Osteoblast (primary cell): ENCODE measurements around the gene ELAC1. TPM values are rescaled to one million over a fixed set of nuclear protein-coding genes. Genes with fewer than 3 reads are reported as not detected.
"Not testable (repeated sequence)": the region's sequence is repeated elsewhere in the genome, so short reads cannot be mapped to it uniquely, and the experiment has no call there.

Source experiments
- DNase-seq: peaks from one replicate; pipeline ENCODE4 v3.0.0; 2011; ENCODE audit warnings: low spot score, mixed read lengths; ENCODE audit not compliant: insufficient read length; ENCODE audit errors: missing footprints
- H2AFZ ChIP-seq: 2 replicates; pipeline ENCODE4 v1.6.0; 2011; ENCODE audit warnings: mild to moderate bottlenecking, low read length
- H3K27ac ChIP-seq: 2 replicates; pipeline ENCODE4 v1.5.1; 2011; ENCODE audit warnings: mild to moderate bottlenecking, low read depth, low read length, moderate library complexity
- H3K27me3 ChIP-seq: 2 replicates; pipeline ENCODE4 v1.6.0; 2012; ENCODE audit warnings: mild to moderate bottlenecking, control low read depth, inconsistent platforms, low read length, moderate library complexity; ENCODE audit not compliant: insufficient read depth
- H3K36me3 ChIP-seq: 2 replicates; pipeline ENCODE4 v1.5.1; 2011; ENCODE audit warnings: mild to moderate bottlenecking, low read length, control low read depth, moderate library complexity; ENCODE audit not compliant: insufficient read depth
- H3K4me1 ChIP-seq: 2 replicates; pipeline ENCODE4 v1.5.1; 2011; ENCODE audit warnings: mild to moderate bottlenecking, low read length, control low read depth, moderate library complexity; ENCODE audit not compliant: insufficient read depth
- H3K4me2 ChIP-seq: 2 replicates; pipeline ENCODE4 v1.6.0; 2011; ENCODE audit warnings: mild to moderate bottlenecking, low read length; ENCODE audit not compliant: insufficient read depth
- H3K4me3 ChIP-seq: fragments of 200-600 bp; sonication (generic); 3 replicates; pipeline ENCODE4 v1.5.1; 2012; ENCODE audit warnings: mild to moderate bottlenecking, low read length, inconsistent platforms; ENCODE audit not compliant: insufficient read depth
- H3K79me2 ChIP-seq: 2 replicates; pipeline ENCODE4 v1.6.0; 2012; ENCODE audit warnings: mild to moderate bottlenecking, low read length, control low read depth, inconsistent platforms; ENCODE audit not compliant: insufficient read depth
- H3K9me3 ChIP-seq: 2 replicates; pipeline ENCODE4 v1.5.1; 2011; ENCODE audit warnings: low read depth, low read length, control low read depth
- H4K20me1 ChIP-seq: 2 replicates; pipeline ENCODE4 v1.6.0; 2012; ENCODE audit warnings: mild to moderate bottlenecking, low read length, control low read depth; ENCODE audit not compliant: insufficient read depth
- total RNA-seq: library from RNA; depleted of rRNA; stranded (reverse); fragments of >200 nt; gene quantifications from 2 replicates; pipeline ENCODE4 v1.2.3, GENCODE V29; 2012
- TF ChIP-seq, protein P1 (sequence below): IDR thresholded peaks from 2 replicates; pipeline ENCODE4 v1.5.1; 2011; ENCODE audit warnings: mild to moderate bottlenecking, low read depth, low read length, moderate library complexity; ENCODE audit errors: extremely low read depth

Gene ELAC1
- total RNA-seq, 1 donor = 6.5 TPM

DNA sequence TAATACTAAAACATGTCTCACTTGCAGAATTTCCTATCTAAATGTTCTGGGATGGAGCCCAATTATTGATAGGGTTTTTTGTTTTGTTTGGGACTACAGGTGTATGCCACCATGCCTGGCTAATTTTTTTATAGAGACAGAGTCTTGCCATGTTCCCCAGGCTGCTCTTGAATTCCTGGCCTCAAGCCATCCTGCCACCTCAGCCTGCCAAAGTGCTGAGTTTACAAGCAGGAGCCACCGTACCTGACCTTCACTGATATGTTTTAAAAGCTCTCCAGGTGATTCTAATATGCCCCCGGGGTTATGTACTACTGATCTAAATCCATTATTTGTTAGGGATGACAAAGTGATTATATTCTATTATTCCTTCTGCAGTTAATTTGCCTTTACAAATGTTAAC, 2.2 kb downstream of the ELAC1 start:
- Histone ChIP-seq H3K4me2 (no peak overlapping the region), H3K4me3 (no peak overlapping the region), H3K79me2 (peaks cover 23% of the 10 kb centered on the region), H3K27ac (no peak overlapping the region), H3K4me1 (peaks cover 21% of the 10 kb centered on the region), H2AFZ (no peak overlapping the region), H3K36me3 (peaks cover 7% of the 10 kb centered on the region), H3K27me3 (no peaks in the 10 kb centered on the region), H3K9me3 (no peaks in the 10 kb centered on the region), H4K20me1 (no peaks in the 10 kb centered on the region)
- no peak for DNase-seq
- TF ChIP-seq, protein P1, sequence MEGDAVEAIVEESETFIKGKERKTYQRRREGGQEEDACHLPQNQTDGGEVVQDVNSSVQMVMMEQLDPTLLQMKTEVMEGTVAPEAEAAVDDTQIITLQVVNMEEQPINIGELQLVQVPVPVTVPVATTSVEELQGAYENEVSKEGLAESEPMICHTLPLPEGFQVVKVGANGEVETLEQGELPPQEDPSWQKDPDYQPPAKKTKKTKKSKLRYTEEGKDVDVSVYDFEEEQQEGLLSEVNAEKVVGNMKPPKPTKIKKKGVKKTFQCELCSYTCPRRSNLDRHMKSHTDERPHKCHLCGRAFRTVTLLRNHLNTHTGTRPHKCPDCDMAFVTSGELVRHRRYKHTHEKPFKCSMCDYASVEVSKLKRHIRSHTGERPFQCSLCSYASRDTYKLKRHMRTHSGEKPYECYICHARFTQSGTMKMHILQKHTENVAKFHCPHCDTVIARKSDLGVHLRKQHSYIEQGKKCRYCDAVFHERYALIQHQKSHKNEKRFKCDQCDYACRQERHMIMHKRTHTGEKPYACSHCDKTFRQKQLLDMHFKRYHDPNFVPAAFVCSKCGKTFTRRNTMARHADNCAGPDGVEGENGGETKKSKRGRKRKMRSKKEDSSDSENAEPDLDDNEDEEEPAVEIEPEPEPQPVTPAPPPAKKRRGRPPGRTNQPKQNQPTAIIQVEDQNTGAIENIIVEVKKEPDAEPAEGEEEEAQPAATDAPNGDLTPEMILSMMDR = no peak

DNA sequence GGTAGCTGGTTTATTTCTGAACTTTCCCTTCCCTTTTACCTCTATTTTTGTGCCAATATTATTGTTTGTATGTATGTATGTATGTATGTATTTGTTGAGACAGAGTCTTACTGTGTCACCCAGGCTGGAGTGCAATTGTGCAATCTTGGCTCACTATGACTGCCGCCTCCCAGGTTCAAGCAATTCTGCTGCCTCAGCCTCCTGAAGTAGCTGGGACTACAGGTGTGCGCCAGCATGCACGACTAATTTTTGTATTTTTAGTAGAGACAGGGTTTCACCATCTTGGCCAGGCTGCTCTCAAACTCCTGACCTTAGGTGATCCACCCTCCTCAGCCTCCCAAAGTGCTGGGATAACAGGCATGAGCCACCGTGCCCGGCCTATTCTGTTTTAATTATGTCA, 4.6 kb downstream of the ELAC1 start:
- H3K9me3 ChIP-seq, H4K20me1 ChIP-seq, DNase-seq: not testable (repeated sequence)

DNA sequence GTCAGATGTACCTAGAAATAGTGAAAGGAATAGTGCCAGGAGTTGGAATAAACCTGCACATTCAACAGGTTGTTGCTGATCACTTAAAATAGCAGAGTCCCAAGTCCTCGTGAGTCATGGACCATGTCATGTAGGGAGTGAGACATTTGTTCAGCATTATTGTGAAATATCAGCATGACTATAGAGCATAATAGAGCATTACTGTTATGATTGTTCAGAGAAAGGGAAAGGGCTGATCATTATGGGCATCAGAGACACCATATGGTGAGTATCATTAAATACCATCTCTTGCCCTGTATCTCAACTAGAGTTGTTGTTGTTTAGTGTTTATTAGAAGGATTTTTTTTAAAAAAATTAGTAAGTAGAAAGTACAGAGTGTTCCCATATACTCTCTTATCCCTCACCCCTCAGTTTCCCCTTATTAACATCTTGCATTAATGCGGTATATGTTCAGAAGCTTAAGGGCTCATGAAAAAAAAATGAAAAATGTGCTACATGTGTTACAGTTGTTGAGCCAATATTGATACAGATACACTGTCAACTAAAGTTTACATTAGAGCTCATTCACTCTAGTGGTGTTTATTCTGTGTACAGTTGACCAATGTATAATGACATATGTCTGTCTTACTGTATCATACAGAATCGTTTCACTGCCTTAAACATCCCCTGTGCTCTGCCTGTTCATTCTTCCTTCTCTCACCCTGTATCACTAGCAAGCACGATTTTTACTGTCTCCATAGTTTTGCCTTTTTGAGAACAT, 5.7 kb downstream of the ELAC1 start:
- Histone ChIP-seq H3K4me1 (peaks cover 17% of the 10 kb centered on the region), H3K4me3 (no peak overlapping the region), H3K36me3 (peaks cover 34% of the 10 kb centered on the region), H3K9me3 (no peaks in the 10 kb centered on the region), H3K27me3 (no peaks in the 10 kb centered on the region), H3K27ac (peak overlapping the region; percentile 7), H2AFZ (no peak overlapping the region), H3K4me2 (no peak overlapping the region), H3K79me2 (peaks cover 19% of the 10 kb centered on the region), H4K20me1 (no peaks in the 10 kb centered on the region)
- TF ChIP-seq, protein P1 = no peak
- DNase-seq = peak; percentile 79

More for the DNA sequence above, 4.6 kb downstream of the ELAC1 start:
- Histone ChIP-seq H3K4me1 (peaks cover 19% of the 10 kb centered on the region), H3K36me3 (peaks cover 31% of the 10 kb centered on the region), H3K79me2 (peaks cover 23% of the 10 kb centered on the region)
- not testable (repeated sequence) for H3K27ac ChIP-seq, H2AFZ ChIP-seq, H3K4me3 ChIP-seq, H3K27me3 ChIP-seq, H3K4me2 ChIP-seq

DNA sequence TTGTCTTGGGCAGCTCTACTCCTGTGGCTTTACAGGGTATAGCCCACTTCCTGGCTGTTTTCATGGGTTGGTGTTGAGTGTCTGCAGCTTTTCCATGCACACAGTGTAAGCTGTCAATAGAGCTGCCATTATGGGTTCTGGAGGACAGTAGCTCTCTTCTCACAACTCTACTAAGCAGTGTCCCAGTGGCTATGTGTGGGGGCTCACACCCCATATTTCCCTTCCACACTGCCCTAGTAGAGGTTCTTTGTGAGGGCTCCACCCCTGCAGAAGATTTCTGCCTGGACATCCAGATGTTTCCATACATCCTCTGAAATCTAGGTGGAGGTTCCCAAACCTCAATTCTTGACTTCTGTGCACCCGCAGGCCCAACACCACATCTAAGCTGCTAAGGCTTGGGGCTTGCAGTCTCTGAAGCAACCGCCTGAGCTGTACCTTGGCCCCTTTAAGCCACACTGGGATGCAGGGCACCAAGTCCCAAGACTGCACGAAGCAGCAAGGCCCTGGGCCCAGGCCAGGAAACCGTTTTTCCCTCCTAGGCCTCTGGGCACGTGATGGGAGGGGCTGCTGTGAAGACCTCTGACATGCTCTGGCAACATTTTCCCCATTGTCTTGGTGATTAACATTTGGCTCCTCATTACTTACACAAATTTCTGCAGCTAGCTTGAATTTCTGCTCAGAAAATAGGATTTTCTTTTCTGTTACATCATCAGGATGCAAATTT, 9.4 kb downstream of the ELAC1 start:
- Histone ChIP-seq H3K4me3 (no peak overlapping the region), H3K27ac (no peak overlapping the region), H3K36me3 (peaks cover 42% of the 10 kb centered on the region), H3K27me3 (no peaks in the 10 kb centered on the region), H3K4me1 (peaks cover 10% of the 10 kb centered on the region), H3K4me2 (no peak overlapping the region), H3K79me2 (peaks cover 2% of the 10 kb centered on the region), H2AFZ (no peak overlapping the region), H4K20me1 (no peaks in the 10 kb centered on the region), H3K9me3 (no peaks in the 10 kb centered on the region)
- TF ChIP-seq, protein P1 = no peak
- no peak for DNase-seq
